Muscle layer of duodenum (tissue), 2 donors: ENCODE results near the gene ZNF202.
"Not testable (repeated sequence)": the region's sequence is repeated elsewhere in the genome, so short reads cannot be mapped to it uniquely, and the experiment has no call there.

Experiments used
- H3K27ac ChIP-seq: one replicate; pipeline ENCODE4 v1.7.0; 2013; ENCODE audit warnings: mild to moderate bottlenecking, low read length
- H3K27me3 ChIP-seq: one replicate; pipeline ENCODE4 v1.7.0; 2013; ENCODE audit warnings: low read depth, mild to moderate bottlenecking, control low read depth, low read length
- H3K36me3 ChIP-seq, 2 donors: one replicate each; pipeline ENCODE4 v1.7.0; 2013; ENCODE audit warnings: low read length in 2 of 2, control low read depth in 1 of 2, mild to moderate bottlenecking in 1 of 2; ENCODE audit not compliant: insufficient read depth in 2 of 2, control insufficient read depth in 1 of 2
- H3K4me1 ChIP-seq, 2 donors: one replicate each; pipeline ENCODE4 v1.7.0; 2013; ENCODE audit warnings: low read length in 2 of 2, mild to moderate bottlenecking in 2 of 2, control low read depth in 1 of 2, moderate library complexity in 1 of 2; ENCODE audit not compliant: insufficient read depth in 2 of 2, control insufficient read depth in 1 of 2
- H3K4me3 ChIP-seq, 2 donors: one replicate each; pipeline ENCODE4 v1.7.0; 2013; ENCODE audit warnings: low read length in 2 of 2, low read depth in 1 of 2, mild to moderate bottlenecking in 1 of 2
- H3K9me3 ChIP-seq, 2 donors: one replicate each; pipeline ENCODE4 v1.7.0; 2013; ENCODE audit warnings: low read length in 2 of 2, control low read depth in 1 of 2, mild to moderate bottlenecking in 1 of 2; ENCODE audit not compliant: control insufficient read depth in 1 of 2
- donor health status: healthy.

Gene ZNF202

GRCh38 chr11:123760894-123761293, 19.4 kb upstream of the ZNF202 start:
- H3K27ac ChIP-seq = no peak overlapping the region
- peaks cover 10 to 14% of the 10 kb centered on the region in 2 donors for H3K9me3 ChIP-seq
- H3K36me3 ChIP-seq = no peaks in the 10 kb centered on the region
- no peaks in the 10 kb centered on the region for H3K4me1 ChIP-seq
- H3K4me3 ChIP-seq = no peak overlapping the region
- H3K27me3 ChIP-seq = no peaks in the 10 kb centered on the region

- Histone ChIP-seq H3K9me3 (peaks cover 10 to 14% of the 10 kb centered on the region in 2 donors), H3K36me3 (no peaks in the 10 kb centered on the region), H3K4me1 (no peaks in the 10 kb centered on the region), H3K27ac (no peak overlapping the region), H3K4me3 (no peak overlapping the region), H3K27me3 (no peaks in the 10 kb centered on the region)
These were observed 16.5 kb upstream of the ZNF202 start for GRCh38 chr11:123757976-123758375.

- no peaks in the 10 kb centered on the region for H3K36me3 ChIP-seq
- no peaks in the 10 kb centered on the region for H3K27me3 ChIP-seq
- H3K4me3 ChIP-seq = no peak overlapping the region
- no peaks in the 10 kb centered on the region for H3K4me1 ChIP-seq
- H3K27ac ChIP-seq = no peak overlapping the region
- H3K9me3 ChIP-seq = no peaks in the 10 kb centered on the region
These were observed 14.4 kb upstream of the ZNF202 start for GRCh38 chr11:123755813-123756212.

- H3K4me3 ChIP-seq = no peak overlapping the region
- H3K4me1 ChIP-seq = no peaks in the 10 kb centered on the region
- no peaks in the 10 kb centered on the region for H3K9me3 ChIP-seq
- no peak overlapping the region for H3K27ac ChIP-seq
- no peaks in the 10 kb centered on the region for H3K36me3 ChIP-seq
- H3K27me3 ChIP-seq = no peaks in the 10 kb centered on the region
These were observed 13.9 kb upstream of the ZNF202 start for GRCh38 chr11:123755344-123755743.

- Histone ChIP-seq H3K4me1 (no peaks in the 10 kb centered on the region), H3K27ac (no peak within 1 kb of the TSS), H3K27me3 (no peaks in the 10 kb centered on the region), H3K9me3 (no peaks in the 10 kb centered on the region), H3K36me3 (no peaks in the 10 kb centered on the region), H3K4me3 (no peak within 1 kb of the TSS)
These were observed 12.7 kb upstream of the ZNF202 start, which contains the start of gene OR6X1 for GRCh38 chr11:123754101-123754568. Gene OR6X1, minus strand, starts transcription at chr11:123754518. Its CDS starts 0 bp downstream, at chr11:123754518.

- H3K4me3 ChIP-seq = no peak overlapping the region
- H3K4me1 ChIP-seq = no peaks in the 10 kb centered on the region
- peaks cover 0 to 5% of the 10 kb centered on the region in 2 donors for H3K9me3 ChIP-seq
- no peaks in the 10 kb centered on the region for H3K36me3 ChIP-seq
- no peak overlapping the region for H3K27ac ChIP-seq
- H3K27me3 ChIP-seq = no peaks in the 10 kb centered on the region
These were observed 11.7 kb upstream of the ZNF202 start for GRCh38 chr11:123753110-123753509.

- no peaks in the 10 kb centered on the region for H3K36me3 ChIP-seq
- peaks cover 0 to 5% of the 10 kb centered on the region in 2 donors for H3K9me3 ChIP-seq
- no peak overlapping the region for H3K27ac ChIP-seq
- H3K4me3 ChIP-seq = no peak overlapping the region
- no peaks in the 10 kb centered on the region for H3K4me1 ChIP-seq
- H3K27me3 ChIP-seq = no peaks in the 10 kb centered on the region
These were observed 10.3 kb upstream of the ZNF202 start for GRCh38 chr11:123751781-123752180.

- not testable (repeated sequence) for H3K9me3 ChIP-seq, H3K27me3 ChIP-seq, H3K27ac ChIP-seq, H3K4me3 ChIP-seq, H3K4me1 ChIP-seq, H3K36me3 ChIP-seq
These were observed 6.9 kb upstream of the ZNF202 start for GRCh38 chr11:123748349-123748748.

GRCh38 chr11:123745764-123746451, 4.4 kb upstream of the ZNF202 start:
- Histone ChIP-seq H3K27me3 (no peaks in the 10 kb centered on the region), H3K36me3 (no peaks in the 10 kb centered on the region), H3K27ac (no peak overlapping the region), H3K4me3 (no peak overlapping the region), H3K4me1 (peaks cover 7 to 9% of the 10 kb centered on the region in 2 donors), H3K9me3 (peaks cover 0 to 5% of the 10 kb centered on the region in 2 donors)

- H3K36me3 ChIP-seq = no peaks in the 10 kb centered on the region
- H3K4me1 ChIP-seq = peaks cover 7 to 22% of the 10 kb centered on the region in 2 donors
- H3K27me3 ChIP-seq = no peaks in the 10 kb centered on the region
- peak overlapping the region; percentile 88 to 98 for H3K4me3 ChIP-seq
- no peak overlapping the region for H3K27ac ChIP-seq
- no peaks in the 10 kb centered on the region for H3K9me3 ChIP-seq
These were observed 1.3 kb upstream of the ZNF202 start for GRCh38 chr11:123742724-123743120.

GRCh38 chr11:123742031-123742723, 717 bp upstream of the ZNF202 start:
- Histone ChIP-seq H3K27ac (peak overlapping the region; percentile 42), H3K4me3 (peak overlapping the region; percentile 88 to 98), H3K36me3 (no peaks in the 10 kb centered on the region), H3K4me1 (peaks cover 7 to 22% of the 10 kb centered on the region in 2 donors), H3K9me3 (no peaks in the 10 kb centered on the region), H3K27me3 (no peaks in the 10 kb centered on the region)
